ENCODE data around the gene DUS2.
A peak's percentile ranks its signal among the peaks of the same experiment; 100 is the strongest.
"Not testable (repeated sequence)": the region's sequence is repeated elsewhere in the genome, so short reads cannot be mapped to it uniquely, and the experiment has no call there.

DUS2 gene

GRCh38 chr16:68078701-68079375 lies 55.8 kb downstream of the DUS2 start:
- no peak for DNase-seq

- DNase-seq, result no peak
These were observed 56.2 kb downstream of the DUS2 start for GRCh38 chr16:68079376-68079625.

GRCh38 chr16:68079626-68080344 lies 56.7 kb downstream of the DUS2 start:
- DNase-seq, result peak; percentile 18

GRCh38 chr16:68081861-68082628 lies 59.0 kb downstream of the DUS2 start:
- no peak for DNase-seq

- no peak for DNase-seq
These were observed 59.6 kb downstream of the DUS2 start for GRCh38 chr16:68082629-68083238.

GRCh38 chr16:68083239-68083781 lies 60.2 kb downstream of the DUS2 start:
- DNase-seq, result no peak

GRCh38 chr16:68083861-68084503 lies 60.9 kb downstream of the DUS2 start:
- no peak for DNase-seq

GRCh38 chr16:68084504-68085258 lies 61.6 kb downstream of the DUS2 start:
- peak; percentile 70 for DNase-seq

- peak; percentile 100 for DNase-seq
These were observed 62.4 kb downstream of the DUS2 start, which contains the start of gene NFATC3 for GRCh38 chr16:68085259-68086071. Gene NFATC3, plus strand, starts transcription at chr16:68085370. Its CDS starts 312 bp downstream, at chr16:68085682.

- no peak for DNase-seq
These were observed 63.3 kb downstream of the DUS2 start for GRCh38 chr16:68086336-68086841.

GRCh38 chr16:68086860-68087268 lies 63.8 kb downstream of the DUS2 start:
- no peak for DNase-seq

GRCh38 chr16:68087688-68088087 lies 64.6 kb downstream of the DUS2 start:
- DNase-seq, result no peak

- no peak for DNase-seq
These were observed 65.3 kb downstream of the DUS2 start for GRCh38 chr16:68088130-68088972.

GRCh38 chr16:68089067-68089466 lies 66.0 kb downstream of the DUS2 start:
- no peak for DNase-seq

GRCh38 chr16:68090130-68090529 lies 67.0 kb downstream of the DUS2 start:
- no peak for DNase-seq

GRCh38 chr16:68090533-68090932 lies 67.4 kb downstream of the DUS2 start:
- DNase-seq, result no peak

GRCh38 chr16:68091380-68092261 lies 68.5 kb downstream of the DUS2 start:
- no peak for DNase-seq

- not testable (repeated sequence) for DNase-seq
These were observed 69.2 kb downstream of the DUS2 start for GRCh38 chr16:68092275-68092674.

Data from activated gamma-delta T cell (primary cell).